HK-2 (cell line): ENCODE measurements around the gene PDCD1LG2.
A peak's percentile ranks its signal among the peaks of the same experiment; 100 is the strongest.
"Not testable (repeated sequence)": the region's sequence is repeated elsewhere in the genome, so short reads cannot be mapped to it uniquely, and the experiment has no call there.

ENCODE experiments used
- DNase-seq: peaks from one replicate; pipeline ENCODE4 v3.0.0-alpha.2; 2018; ENCODE audit not compliant: unreplicated experiment

The PDCD1LG2 gene

GRCh38 chr9:5566054-5566618 lies 55.8 kb downstream of the PDCD1LG2 start:
- DNase-seq, result no peak

- DNase-seq, result no peak
Measured at GRCh38 chr9:5568868-5569267, 58.5 kb downstream of the PDCD1LG2 start.

GRCh38 chr9:5569409-5569808 lies 59.1 kb downstream of the PDCD1LG2 start:
- no peak for DNase-seq

- no peak for DNase-seq
Measured at GRCh38 chr9:5569891-5570290, 59.6 kb downstream of the PDCD1LG2 start.

DNA sequence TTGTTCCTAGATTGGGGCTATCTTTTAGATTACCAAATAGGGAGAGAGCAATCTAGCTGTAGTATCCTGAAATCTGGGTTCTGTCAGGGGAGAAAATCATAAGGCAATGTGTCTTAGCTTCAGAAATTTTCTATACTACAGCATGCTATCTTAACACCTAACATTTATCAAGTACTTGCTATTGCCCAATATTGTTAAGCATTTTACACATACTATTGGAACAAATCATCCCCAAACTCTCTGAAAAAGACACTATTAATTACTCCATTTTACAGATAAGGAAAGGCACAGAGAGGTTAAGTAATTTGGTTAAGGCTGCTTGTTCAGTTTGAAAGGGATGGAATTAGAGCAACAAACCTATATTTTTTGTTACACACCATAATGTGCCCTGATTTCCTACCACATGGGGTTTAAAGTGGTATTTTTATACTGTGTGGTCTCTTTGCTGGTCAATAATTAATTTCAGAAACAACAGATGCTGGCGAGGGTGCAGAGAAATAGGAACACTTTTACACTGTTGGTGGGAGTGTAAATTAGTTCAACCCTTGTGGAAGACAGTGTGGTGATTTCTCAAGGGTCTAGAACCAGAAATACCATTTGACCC lies 61.4 kb downstream of the PDCD1LG2 start:
- DNase-seq, result no peak

- DNase-seq, result no peak
Measured at GRCh38 chr9:5574097-5574496, 63.8 kb downstream of the PDCD1LG2 start.

DNA sequence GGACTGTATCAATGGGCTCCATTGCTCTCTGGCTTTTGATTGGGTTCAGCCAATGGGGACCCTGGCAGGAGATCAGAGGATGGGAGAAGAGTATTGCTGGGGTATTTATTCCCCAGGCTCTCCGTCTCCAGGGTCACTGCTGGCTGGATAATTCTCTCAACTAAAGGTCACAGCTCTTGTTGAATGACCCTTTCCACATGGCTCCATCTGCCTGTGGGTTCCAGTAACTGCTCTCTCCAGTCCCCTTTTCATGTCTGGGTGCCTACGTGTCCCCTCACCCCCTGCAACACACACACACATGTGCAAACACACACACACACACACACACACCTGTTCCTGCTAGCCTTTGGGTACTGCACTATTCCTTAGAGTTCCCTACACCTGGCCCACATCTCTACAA lies 64.7 kb downstream of the PDCD1LG2 start:
- no peak for DNase-seq

- DNase-seq, result no peak
Measured at GRCh38 chr9:5577225-5577624, 66.9 kb downstream of the PDCD1LG2 start.

GRCh38 chr9:5578018-5578697 lies 67.8 kb downstream of the PDCD1LG2 start:
- DNase-seq, result no peak

- no peak for DNase-seq
Measured at GRCh38 chr9:5578698-5579085, 68.4 kb downstream of the PDCD1LG2 start.

DNA sequence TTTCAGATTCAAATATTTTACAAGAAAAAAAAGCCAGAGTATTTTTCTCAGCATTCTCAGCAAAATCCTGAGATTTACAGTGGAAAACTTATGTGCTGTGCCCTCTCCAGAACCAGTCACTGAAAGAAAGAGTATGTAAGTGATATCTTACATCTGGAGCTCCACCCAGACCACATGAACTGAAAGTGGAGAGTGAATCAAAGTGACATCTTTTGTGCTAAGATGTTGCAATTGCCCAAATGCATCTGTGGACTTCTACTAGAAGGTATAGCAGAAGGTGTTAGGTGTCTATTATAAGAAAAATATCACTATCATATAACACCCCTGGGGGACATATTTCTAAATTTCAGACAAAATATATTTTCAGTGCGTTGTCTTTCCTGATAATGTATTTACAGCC lies 69.5 kb downstream of the PDCD1LG2 start:
- DNase-seq, result no peak

DNA sequence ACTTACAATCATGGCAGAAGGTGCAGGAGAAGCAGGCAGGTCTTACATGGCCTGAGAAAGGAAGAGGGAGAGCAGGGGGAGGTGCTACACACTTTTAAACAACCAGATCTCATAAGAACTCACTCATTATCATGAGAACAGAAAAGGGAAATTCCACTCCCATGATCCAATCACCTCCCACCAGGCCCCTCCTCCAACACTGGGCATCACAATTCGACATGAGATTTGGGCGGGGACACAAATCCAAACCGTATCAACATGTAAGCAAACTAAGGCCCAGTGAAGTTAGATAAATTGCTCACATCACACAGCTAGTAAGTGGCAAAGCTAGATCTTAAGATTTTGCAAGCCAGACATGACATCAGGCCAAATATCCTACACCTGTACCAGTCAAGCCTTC lies 70.3 kb downstream of the PDCD1LG2 start:
- no peak for DNase-seq

DNA sequence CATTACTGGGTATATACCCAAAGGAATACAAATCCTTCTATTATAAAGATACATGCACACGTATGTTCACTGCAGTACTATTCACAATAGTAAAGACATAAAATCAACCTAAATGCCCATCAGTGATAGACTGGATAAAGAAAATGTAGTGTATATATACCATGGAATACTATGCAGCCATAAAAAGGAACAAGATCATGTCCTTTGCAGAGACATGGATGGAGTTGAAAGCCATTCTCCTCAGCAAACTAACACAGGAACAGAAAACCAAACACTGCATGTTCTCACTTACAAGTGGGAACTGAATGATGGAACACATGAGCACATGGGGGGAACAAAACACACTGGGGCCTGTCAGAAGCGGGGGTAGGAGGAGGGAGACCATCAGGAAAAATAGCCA lies 71.4 kb downstream of the PDCD1LG2 start:
- not testable (repeated sequence) for DNase-seq

DNA sequence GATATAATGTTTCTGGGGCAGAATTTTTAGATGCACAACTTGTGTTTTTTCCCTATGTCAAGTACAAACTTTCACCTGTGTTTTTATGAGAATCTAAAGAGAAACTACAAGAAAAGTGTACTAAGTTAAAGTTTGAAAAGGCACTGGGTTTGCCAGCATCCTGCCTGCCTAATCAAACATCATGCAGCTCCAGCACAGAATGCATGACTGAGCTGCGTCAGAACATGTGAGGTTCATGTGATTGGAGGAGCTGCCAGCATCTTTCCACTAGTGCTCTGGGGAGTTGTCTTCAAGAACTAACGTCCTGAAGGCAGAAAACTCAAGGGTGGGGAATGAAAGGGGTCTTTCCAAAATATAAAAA lies 72.5 kb downstream of the PDCD1LG2 start:
- peak; percentile 17 for DNase-seq

DNA sequence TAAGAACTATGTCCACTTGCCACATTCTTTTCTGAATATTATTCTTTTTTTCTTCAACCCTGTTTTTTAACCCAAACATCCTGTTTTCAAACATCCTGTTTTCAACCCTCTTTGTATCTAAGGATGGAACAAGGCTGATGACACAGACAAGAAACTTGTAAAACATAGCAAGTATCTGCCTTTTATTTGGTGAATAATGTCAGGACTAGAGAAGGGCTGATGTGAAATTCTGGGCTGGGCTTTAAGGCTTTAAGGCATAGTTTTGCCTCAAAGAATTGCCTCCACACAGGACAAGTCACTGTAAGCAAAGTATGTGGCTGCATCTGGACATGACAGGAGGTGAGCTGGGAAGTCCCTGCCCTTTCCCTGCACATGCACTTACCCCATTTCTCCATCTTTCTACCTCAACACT lies 76.1 kb downstream of the PDCD1LG2 start:
- no peak for DNase-seq

- DNase-seq, result peak; percentile 13
Measured at GRCh38 chr9:5587024-5587423, 76.7 kb downstream of the PDCD1LG2 start.

DNA sequence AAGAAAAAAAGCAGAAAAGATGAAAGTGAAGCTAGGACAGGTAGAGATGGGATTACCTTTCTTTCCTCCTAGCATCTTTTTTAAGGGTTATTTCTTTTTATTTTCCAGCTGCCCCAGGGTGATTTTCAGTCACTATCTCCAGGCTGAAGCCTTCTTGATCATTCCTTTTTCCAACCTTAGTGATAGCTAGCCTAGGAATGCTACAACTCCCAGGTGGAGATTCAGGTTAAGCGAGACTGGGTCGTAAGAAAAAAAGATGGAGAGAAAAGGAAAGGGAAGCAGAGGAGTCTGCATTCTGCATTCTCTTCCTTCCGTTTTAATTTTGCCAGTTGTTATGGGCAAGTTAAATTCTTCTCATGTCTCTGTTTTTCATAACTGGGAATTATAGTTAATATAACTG lies 81.9 kb downstream of the PDCD1LG2 start:
- DNase-seq, result no peak

- no peak for DNase-seq
Measured at GRCh38 chr9:5592904-5593303, 82.6 kb downstream of the PDCD1LG2 start.

DNA sequence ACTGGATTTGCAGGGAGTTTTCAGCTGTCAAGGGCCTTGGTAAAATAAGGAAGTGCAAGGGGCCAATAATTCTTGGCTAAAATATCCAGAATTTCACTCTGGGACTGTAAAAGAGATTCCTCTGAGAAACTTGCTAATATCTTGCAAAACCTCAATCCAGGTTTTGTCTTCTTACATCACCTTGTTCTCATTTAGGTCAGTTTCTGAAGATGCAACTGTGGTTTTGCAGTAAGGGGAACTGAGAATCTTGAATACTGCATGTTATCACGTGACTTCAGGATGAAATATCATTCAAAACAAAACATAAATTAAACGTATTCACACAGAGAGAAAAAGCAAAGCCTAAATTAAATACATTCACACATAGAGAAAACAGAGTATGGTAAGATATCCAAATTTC lies 83.6 kb downstream of the PDCD1LG2 start:
- no peak for DNase-seq

DNA sequence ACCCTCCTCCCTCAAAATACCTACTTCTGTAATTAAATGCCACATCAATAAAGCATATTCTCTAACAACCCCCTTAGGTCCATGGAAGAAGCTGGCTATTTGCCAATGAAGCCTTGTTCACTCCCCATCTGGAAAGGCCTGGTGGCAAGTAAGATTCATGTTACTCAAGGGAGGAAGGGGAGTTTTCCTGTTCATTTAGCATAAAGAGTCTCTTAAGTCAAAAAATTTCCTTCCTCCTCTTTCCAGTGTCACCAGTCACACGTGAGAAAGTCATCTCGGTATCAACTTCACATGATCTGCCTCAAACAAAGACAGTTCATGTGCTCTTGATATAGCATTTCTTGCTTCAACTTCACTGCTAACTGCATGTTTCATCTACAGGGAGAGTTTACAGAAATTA lies 85.8 kb downstream of the PDCD1LG2 start:
- DNase-seq, result no peak

GRCh38 chr9:5608298-5609225 lies 98.2 kb downstream of the PDCD1LG2 start:
- DNase-seq, result no peak

GRCh38 chr9:5609226-5609596 lies 98.9 kb downstream of the PDCD1LG2 start:
- no peak for DNase-seq

GRCh38 chr9:5610491-5610890 lies 100.2 kb downstream of the PDCD1LG2 start:
- no peak for DNase-seq
